HEK293 (cell line): ENCODE measurements around the gene ZDHHC8.

Experiments used
- CTCF ChIP-seq: fragments of 450-650 bp; formaldehyde crosslinking; IDR thresholded peaks from 2 replicates; pipeline ENCODE4 v1.5.1; 2016; ENCODE audit warnings: missing biosample characterization, missing genetic modification characterization
- ELK4 ChIP-seq: IDR thresholded peaks from 2 replicates; pipeline ENCODE4 v1.6.1; 2011; ENCODE audit warnings: mild to moderate bottlenecking, low read depth, low read length, borderline replicate concordance
- MZF1 ChIP-seq: fragments of 450-650 bp; formaldehyde crosslinking; IDR thresholded peaks from 2 replicates; pipeline ENCODE4 v1.5.1; 2017; ENCODE audit warnings: missing biosample characterization, missing genetic modification characterization, borderline replicate concordance
- PATZ1 ChIP-seq: fragments of 450-650 bp; formaldehyde crosslinking; IDR thresholded peaks from 2 replicates; pipeline ENCODE4 v1.5.1; 2016; ENCODE audit warnings: missing biosample characterization, missing genetic modification characterization
- ZBTB8A ChIP-seq: fragments of 450-650 bp; formaldehyde crosslinking; IDR thresholded peaks from 2 replicates; pipeline ENCODE4 v1.5.1; 2016; ENCODE audit warnings: missing biosample characterization, missing genetic modification characterization
- ZNF133 ChIP-seq: fragments of 450-650 bp; formaldehyde crosslinking; IDR thresholded peaks from 2 replicates; pipeline ENCODE4 v1.5.1; 2016; ENCODE audit warnings: missing biosample characterization, missing genetic modification characterization
- ZNF214 ChIP-seq: fragments of 450-650 bp; formaldehyde crosslinking; IDR thresholded peaks from 2 replicates; pipeline ENCODE4 v1.5.1; 2017; ENCODE audit warnings: missing biosample characterization, mild to moderate bottlenecking, missing genetic modification characterization, borderline replicate concordance
- ZNF223 ChIP-seq: fragments of 450-650 bp; formaldehyde crosslinking; IDR thresholded peaks from 2 replicates; pipeline ENCODE4 v1.5.1; 2016; ENCODE audit warnings: missing biosample characterization, missing genetic modification characterization
- ZNF596 ChIP-seq: fragments of 450-650 bp; IDR thresholded peaks from 2 replicates; pipeline ENCODE4 v1.5.0; 2018; ENCODE audit warnings: missing biosample characterization, mild to moderate bottlenecking, missing genetic modification characterization, moderate library complexity
- ZNF660 ChIP-seq: fragments of 450-650 bp; IDR thresholded peaks from 2 replicates; pipeline ENCODE4 v1.5.1; 2018; ENCODE audit warnings: missing biosample characterization, mild to moderate bottlenecking, missing genetic modification characterization

- TF ChIP-seq ZNF660 (tag by site-specific recombination) (no peak), ZNF214 (tag by site-specific recombination) (no peak), ZBTB8A (tag by site-specific recombination) (no peak), CTCF (tag by site-specific recombination) (no peak), ZNF596 (no peak), PATZ1 (tag by site-specific recombination) (0 out of 2 replicates have a peak, but pooled peaks have one; percentile 17), MZF1 (tag by site-specific recombination) (no peak), ZNF223 (tag by site-specific recombination) (no peak), ZNF133 (no peak), ELK4 (no peak)
Measured at GRCh38 chr22:20184501-20185165, 53.0 kb downstream of the ZDHHC8 start.
